ENCODE measurements around the gene SESN1. TPM values are rescaled to one million over a fixed set of nuclear protein-coding genes. Genes with fewer than 3 reads are reported as not detected.

The SESN1 gene
- total RNA-seq, 4 donors from 2014 or later: 79.8 to 112 (median 90.8) TPM

DNA sequence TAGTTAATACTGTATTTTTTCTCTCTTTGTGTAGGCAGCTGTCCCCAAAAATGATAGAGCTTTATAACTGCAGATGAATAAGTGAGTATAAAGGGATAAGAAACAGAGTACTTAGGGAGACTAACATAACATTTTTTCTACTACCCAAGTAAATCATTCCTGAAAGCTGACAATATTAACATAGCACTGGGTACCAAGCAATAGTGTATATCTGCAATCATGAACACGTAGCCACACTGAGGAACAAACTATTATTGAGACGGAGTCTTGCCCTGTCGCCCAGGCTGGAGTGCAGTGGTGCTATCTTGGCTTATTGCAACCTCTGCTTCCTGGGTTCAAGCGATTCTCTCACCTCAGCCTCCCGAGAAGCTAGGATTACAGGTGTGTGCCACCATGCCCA lies 105.9 kb downstream of the SESN1 start:
- WGBS, 2 donors: 93 to 98% methylated on average over 5 of the region's 5 CpGs

GRCh38 chr6:108988296-108988695 lies 106.3 kb downstream of the SESN1 start:
- Histone ChIP-seq H3K4me1 (no peaks in the 10 kb centered on the region), H3K9me3 (no peaks in the 10 kb centered on the region), H3K27me3 (no peaks in the 10 kb centered on the region), H3K27ac (no peak overlapping the region), H3K4me3 (no peak overlapping the region), H3K36me3 (peaks cover 0 to 98% (median 27%) of the 10 kb centered on the region in 3 donors)
- no peak for DNase-seq (ENCODE audit: low spot score in 2 of 2)
- WGBS, 2 donors: 85 to 95% methylated on average over 3 of the region's 3 CpGs
- TF ChIP-seq POLR2A (IDR thresholded peaks at IDR 0.05): no peak
- no peak for TF ChIP-seq CTCF (IDR thresholded peaks at IDR 0.05)
- TF ChIP-seq EP300 (IDR thresholded peaks at IDR 0.05): no peak

More for the DNA sequence above, 105.9 kb downstream of the SESN1 start:
- Histone ChIP-seq H3K27ac (no peak overlapping the region), H3K4me3 (no peak overlapping the region), H3K4me1 (no peaks in the 10 kb centered on the region), H3K9me3 (no peaks in the 10 kb centered on the region), H3K27me3 (no peaks in the 10 kb centered on the region), H3K36me3 (peaks cover 0 to 99% (median 27%) of the 10 kb centered on the region in 3 donors)
- DNase-seq (ENCODE audit: low spot score in 2 of 2): no peak
- TF ChIP-seq CTCF (IDR thresholded peaks at IDR 0.05): no peak
- TF ChIP-seq EP300 (IDR thresholded peaks at IDR 0.05): no peak
- TF ChIP-seq POLR2A (IDR thresholded peaks at IDR 0.05): no peak

DNA sequence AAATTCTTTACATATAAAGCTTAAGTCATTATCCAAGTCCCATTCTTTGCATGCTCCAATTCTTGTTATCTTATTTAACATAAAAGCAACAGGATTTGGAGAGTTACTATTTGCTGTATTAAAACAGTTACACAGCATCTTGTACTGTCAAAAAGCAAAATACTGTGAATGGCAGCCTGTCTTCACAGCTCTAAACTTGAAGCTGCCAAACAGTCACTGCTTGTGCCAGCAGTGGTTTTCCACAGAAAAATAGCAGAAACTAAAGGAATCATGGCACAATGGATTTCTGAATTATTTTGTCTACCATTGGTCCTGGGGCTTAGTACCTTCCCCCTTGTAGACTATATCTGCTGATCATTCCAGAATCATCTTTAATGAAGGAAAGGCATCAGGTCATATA lies 107.5 kb downstream of the SESN1 start:
- Histone ChIP-seq H3K36me3 (peaks cover 0 to 97% (median 25%) of the 10 kb centered on the region in 3 donors), H3K27ac (no peak overlapping the region), H3K27me3 (no peaks in the 10 kb centered on the region), H3K4me1 (no peaks in the 10 kb centered on the region), H3K4me3 (no peak overlapping the region), H3K9me3 (no peaks in the 10 kb centered on the region)
- TF ChIP-seq EP300 (IDR thresholded peaks at IDR 0.05) (no peak), CTCF (IDR thresholded peaks at IDR 0.05) (no peak), POLR2A (IDR thresholded peaks at IDR 0.05) (no peak)
- DNase-seq (ENCODE audit: low spot score in 2 of 2): no peak

GRCh38 chr6:108985301-108985700 lies 109.3 kb downstream of the SESN1 start:
- Histone ChIP-seq H3K9me3 (peaks cover 0 to 5% (median 0%) of the 10 kb centered on the region in 4 donors), H3K27ac (peak overlapping the region in 1 of 4 donors; percentile 25), H3K27me3 (no peaks in the 10 kb centered on the region), H3K4me3 (no peak overlapping the region), H3K4me1 (no peaks in the 10 kb centered on the region), H3K36me3 (peaks cover 0 to 90% (median 23%) of the 10 kb centered on the region in 3 donors)
- no peak for TF ChIP-seq EP300 (IDR thresholded peaks at IDR 0.05)
- no peak for TF ChIP-seq POLR2A (IDR thresholded peaks at IDR 0.05)
- TF ChIP-seq CTCF (IDR thresholded peaks at IDR 0.05): no peak
- DNase-seq (ENCODE audit: low spot score in 2 of 2): no peak

DNA sequence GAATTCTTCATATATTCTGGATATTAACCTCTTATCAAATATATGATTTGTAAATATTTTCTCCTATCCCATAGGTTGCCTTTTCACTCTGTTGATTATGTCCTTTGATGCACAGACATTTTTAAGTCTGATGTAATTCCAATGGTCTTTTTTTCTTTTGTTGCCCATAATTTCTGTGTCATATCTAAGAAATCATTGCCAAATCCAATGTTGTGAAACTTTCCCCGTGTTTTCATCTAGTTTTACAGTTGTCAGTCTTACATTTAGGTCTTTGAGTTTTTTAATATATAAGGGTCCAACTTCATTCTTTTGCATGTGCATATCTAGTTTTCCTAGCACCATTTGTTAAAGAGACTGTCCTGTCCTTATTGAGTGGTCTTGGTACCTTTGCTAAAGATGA lies 111.5 kb downstream of the SESN1 start:
- no peak for DNase-seq (ENCODE audit: low spot score in 2 of 2)
- TF ChIP-seq POLR2A (IDR thresholded peaks at IDR 0.05): no peak
- TF ChIP-seq CTCF (IDR thresholded peaks at IDR 0.05): no peak
- TF ChIP-seq EP300 (IDR thresholded peaks at IDR 0.05): peak in 1 of 2 donors; percentile 16
- H3K27me3 ChIP-seq: no peaks in the 10 kb centered on the region
- H3K27ac ChIP-seq: no peak overlapping the region
- no peak overlapping the region for H3K4me3 ChIP-seq
- H3K9me3 ChIP-seq: peaks cover 0 to 12% (median 0%) of the 10 kb centered on the region in 4 donors
- H3K36me3 ChIP-seq: peaks cover 0 to 74% (median 11%) of the 10 kb centered on the region in 3 donors
- 82 to 94% methylated on average over 1 of the region's 1 CpG for WGBS, 2 donors
- no peaks in the 10 kb centered on the region for H3K4me1 ChIP-seq

Data from tibial nerve (tissue), 4 donors.